Fibroblast of skin of scalp (primary cell): Measurements from ENCODE around the gene STK25. TPM values are rescaled to one million over a fixed set of nuclear protein-coding genes. Genes with fewer than 3 reads are reported as not detected.

Experiments used
- DNase-seq: peaks from one replicate; pipeline ENCODE4 v3.0.0-alpha.2; 2013
- polyA plus RNA-seq, 2 experiments: library from polyadenylated mRNA; unstranded; fragments of 120-200 nt; gene quantifications; one replicate each; pipeline ENCODE4 v1.2.1, GENCODE V29; 2013; ENCODE audit not compliant: insufficient read length in 2 of 2

STK25 gene
- 196 TPM for polyA plus RNA-seq (2013, experiment 1 of 2; ENCODE audit: insufficient read length)
- 175 TPM for polyA plus RNA-seq (2013, experiment 2 of 2; ENCODE audit: insufficient read length)

- peak; percentile 99 for DNase-seq
Measured at GRCh38 chr2:241508240-241509154, at the start of gene STK25. TSS of gene STK25 (minus strand) at chr2:241508584. CDS start at chr2:241508035, 549 bp downstream.

- DNase-seq: no peak
Measured at GRCh38 chr2:241556746-241557145, 48.4 kb upstream of the STK25 start.

- DNase-seq: no peak
Measured at GRCh38 chr2:241555711-241556110, 47.3 kb upstream of the STK25 start.

DNA sequence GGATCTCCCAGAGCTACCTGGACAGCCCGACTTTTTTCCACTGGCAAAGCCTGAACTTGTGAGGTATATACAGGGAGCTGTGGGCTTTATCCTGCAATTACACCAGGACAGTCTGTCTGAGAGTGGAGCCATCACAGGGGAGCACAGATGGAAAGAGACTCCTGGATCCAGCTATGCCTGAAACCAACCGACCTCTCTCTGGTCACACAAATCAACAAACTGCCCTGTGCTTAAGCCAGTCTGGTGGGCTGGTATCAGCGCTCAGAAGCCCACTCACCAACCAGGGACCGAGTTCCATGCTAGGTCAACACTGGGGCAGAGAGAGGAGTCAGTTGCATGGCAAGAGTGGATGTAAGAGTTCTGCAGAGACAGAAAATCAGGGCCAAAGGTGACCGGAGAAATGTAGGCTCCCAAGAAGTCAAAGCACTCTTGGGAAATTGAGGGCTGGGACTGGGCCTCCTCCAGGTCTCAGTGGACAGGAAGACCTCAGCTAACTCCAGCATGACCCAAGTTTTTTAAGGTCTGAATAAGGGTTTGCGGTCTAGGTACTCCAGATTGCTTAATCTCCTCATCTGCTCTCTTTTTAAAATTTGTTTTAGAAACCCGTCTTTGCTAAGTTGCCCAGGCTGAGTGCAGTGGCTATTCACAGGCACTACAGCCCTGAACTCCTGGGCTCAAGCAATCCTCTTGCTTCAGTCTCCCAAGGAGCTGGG is 46.4 kb upstream of the STK25 start:
- DNase-seq: no peak

DNA sequence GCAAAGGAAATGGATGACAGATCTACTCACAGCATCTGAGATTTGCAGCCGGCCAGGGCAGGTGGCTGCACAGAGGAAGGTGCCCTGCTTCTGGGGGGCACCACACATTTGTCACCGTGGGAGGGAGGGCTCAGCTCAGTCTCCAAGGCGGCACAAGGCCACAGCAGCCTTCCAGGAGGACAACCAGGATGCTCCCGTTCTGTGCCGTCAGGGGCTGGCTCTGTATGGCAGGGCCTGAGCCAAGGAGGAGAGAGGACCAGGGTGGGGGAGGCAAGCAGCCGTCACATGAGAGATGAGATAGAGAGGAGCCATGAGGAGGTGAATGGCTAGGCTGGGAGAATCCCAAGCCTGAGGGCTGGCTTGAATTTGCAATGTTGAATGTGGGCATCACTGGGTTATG is 45.6 kb upstream of the STK25 start:
- DNase-seq: no peak

DNA sequence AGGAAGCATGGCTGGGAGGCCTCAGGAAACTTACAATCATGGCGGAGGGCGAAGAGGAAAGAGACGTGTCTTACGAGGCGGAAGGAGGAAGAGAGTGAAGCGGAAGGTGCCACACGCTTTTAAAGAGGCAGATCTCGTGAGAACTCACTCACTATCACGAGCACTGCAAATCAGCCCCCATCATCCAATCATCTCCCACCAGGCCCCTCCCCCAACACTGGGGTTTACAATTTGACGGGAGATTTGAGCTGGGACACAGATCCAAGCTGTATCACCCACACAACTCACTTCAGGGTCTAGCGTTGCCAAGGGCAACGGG is 45.1 kb upstream of the STK25 start:
- DNase-seq: no peak

GRCh38 chr2:241551998-241552737 is 43.8 kb upstream of the STK25 start:
- DNase-seq: no peak

- DNase-seq: no peak
Measured at GRCh38 chr2:241551599-241551997, 43.2 kb upstream of the STK25 start.

DNA sequence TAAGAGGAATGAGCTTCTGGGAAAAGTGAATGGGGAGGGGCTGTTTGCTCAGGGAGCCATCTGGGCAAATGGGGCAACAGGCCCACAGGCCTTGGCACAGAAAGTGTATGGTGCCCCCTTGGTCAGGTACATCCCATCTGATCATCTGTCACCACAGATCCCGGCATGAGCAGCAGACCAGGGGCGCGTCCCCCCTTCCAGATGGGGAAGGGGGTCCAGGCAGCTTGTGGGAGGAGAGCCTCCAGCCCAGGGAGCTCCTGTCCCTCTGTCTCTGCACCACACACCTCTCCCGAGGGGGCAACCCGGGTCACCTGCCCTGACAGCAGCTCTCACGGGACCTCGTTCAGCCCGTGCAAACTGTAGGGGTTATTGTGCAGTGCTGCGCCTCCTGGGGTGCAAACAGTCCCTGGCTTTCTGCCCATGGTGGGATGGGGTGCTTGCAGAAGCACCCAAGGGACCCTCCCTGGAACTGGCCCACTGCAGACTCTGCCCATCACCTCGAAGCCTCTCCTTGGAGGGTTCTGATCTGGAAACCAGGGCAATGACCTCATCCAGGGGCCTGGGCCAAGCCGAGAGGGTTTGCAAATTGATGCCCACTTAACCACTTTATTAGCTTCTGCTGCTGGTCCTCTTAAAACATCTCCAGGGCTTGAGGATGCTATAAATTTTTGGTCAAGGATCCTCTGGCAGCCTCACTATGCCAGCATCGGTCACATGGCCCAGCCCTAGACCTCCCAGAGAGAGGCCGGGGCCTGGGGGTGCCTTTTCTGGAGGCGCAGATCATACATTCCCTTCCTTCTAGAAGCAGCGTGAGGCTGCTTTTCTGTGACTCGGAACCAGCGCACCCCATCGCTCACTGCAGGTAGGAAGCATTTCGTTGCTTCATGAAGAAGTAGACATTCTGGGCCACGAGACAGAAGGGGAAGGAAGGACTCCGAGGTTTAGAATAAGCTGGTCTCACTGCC is 42.5 kb upstream of the STK25 start:
- DNase-seq: no peak

- DNase-seq: no peak
Measured at GRCh38 chr2:241548451-241548835, 40.1 kb upstream of the STK25 start.

DNA sequence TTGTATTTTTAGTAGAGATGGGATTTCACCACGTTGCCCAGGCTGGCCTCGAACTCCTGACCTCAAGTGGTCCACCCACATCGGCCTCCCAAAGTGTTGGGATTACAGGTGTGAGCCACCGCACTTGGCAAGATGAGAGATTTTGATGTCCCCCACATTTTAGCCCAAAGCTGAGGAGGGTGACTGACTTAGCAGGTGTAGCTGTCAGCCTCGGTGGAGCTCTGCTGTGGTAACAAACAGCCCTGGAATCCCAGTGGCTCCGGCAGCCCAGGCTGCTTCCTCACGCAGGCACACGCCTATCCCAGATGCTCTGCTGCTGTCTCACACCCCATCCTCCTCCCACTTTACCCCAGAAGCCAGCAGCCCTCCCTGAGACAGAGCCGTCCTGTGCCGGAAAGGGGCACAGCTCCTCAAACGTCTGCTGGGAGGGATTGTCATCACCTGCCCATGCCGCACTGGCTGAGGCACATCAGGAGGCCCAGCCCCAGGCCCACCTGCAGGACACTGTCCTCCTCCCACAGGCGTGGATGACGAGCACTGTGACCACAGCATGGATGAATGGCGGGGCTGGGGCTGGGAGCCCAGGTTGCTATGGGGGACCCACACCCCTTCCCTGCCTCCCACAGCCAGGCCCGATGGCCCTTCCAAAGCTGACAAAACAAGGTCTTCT is 39.5 kb upstream of the STK25 start:
- DNase-seq: no peak

- peak; percentile 100 for DNase-seq
Measured at GRCh38 chr2:241546771-241547498, 38.6 kb upstream of the STK25 start.

GRCh38 chr2:241545523-241546473 is 37.4 kb upstream of the STK25 start:
- no peak for DNase-seq

- peak; percentile 89 for DNase-seq
Measured at GRCh38 chr2:241545106-241545505, 36.7 kb upstream of the STK25 start.

GRCh38 chr2:241542278-241542605 is 33.9 kb upstream of the STK25 start:
- DNase-seq: no peak

- DNase-seq: no peak
Measured at GRCh38 chr2:241541564-241542277, 33.3 kb upstream of the STK25 start.

GRCh38 chr2:241540771-241541561 is 32.6 kb upstream of the STK25 start:
- DNase-seq: peak; percentile 53

DNA sequence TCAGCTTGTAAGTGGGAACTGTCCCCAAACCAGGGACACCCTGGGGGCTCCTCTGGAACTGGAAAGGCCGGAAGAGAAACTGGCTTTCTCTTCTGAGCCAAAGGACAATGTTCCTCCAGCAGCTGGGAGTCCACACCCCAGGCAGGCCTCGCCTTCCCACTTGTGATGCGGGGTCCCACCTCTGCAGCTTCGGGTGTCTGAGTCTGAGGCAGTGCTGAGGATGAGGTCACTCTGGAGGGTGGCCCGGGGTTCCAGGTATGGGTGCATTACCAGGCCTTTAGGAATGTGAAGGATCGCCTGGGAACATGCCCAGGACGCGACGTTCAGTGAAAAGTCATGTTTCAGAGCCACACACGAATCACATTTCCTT is 32.0 kb upstream of the STK25 start:
- DNase-seq: no peak
